Choroid plexus epithelial cell (primary cell): Measurements from ENCODE around the gene CHST11.

Source experiments
- DNase-seq: peaks from one replicate; pipeline ENCODE4 v3.0.0-alpha.2; 2010; ENCODE audit warnings: low read depth
- H3K4me3 ChIP-seq: 2 replicates; pipeline ENCODE4 v1.5.1; 2011; ENCODE audit warnings: low read depth, mild to moderate bottlenecking, control low read depth, low read length, moderate library complexity
- TF ChIP-seq, protein P1 (sequence below): conservative IDR thresholded peaks from 2 replicates; pipeline ENCODE4 v1.5.1; 2011; ENCODE audit warnings: low read depth, mild to moderate bottlenecking, control low read depth, inconsistent platforms, low read length, moderate library complexity

CHST11 gene

DNA sequence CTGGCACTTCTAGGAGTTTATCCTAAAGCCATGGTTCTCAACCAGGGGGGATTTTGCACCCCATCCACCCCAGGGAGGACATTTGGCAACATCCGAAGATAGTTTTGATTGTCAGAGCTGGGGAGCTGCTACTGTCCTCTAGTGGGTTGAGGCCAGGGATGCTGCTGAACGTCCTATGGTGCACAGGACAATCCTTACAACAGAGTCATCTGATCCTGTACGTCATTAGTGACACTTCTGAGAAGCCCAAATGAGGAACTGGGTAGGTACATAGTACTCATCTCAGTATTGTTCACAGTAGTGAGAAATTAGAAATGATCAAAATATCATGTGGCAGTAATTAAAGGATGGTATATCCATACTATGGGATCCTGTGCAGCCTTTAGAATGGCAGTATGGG lies 185.1 kb downstream of the CHST11 start:
- no peak overlapping the region for H3K4me3 ChIP-seq
- TF ChIP-seq, protein P1, sequence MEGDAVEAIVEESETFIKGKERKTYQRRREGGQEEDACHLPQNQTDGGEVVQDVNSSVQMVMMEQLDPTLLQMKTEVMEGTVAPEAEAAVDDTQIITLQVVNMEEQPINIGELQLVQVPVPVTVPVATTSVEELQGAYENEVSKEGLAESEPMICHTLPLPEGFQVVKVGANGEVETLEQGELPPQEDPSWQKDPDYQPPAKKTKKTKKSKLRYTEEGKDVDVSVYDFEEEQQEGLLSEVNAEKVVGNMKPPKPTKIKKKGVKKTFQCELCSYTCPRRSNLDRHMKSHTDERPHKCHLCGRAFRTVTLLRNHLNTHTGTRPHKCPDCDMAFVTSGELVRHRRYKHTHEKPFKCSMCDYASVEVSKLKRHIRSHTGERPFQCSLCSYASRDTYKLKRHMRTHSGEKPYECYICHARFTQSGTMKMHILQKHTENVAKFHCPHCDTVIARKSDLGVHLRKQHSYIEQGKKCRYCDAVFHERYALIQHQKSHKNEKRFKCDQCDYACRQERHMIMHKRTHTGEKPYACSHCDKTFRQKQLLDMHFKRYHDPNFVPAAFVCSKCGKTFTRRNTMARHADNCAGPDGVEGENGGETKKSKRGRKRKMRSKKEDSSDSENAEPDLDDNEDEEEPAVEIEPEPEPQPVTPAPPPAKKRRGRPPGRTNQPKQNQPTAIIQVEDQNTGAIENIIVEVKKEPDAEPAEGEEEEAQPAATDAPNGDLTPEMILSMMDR = no peak
- DNase-seq = no peak

DNA sequence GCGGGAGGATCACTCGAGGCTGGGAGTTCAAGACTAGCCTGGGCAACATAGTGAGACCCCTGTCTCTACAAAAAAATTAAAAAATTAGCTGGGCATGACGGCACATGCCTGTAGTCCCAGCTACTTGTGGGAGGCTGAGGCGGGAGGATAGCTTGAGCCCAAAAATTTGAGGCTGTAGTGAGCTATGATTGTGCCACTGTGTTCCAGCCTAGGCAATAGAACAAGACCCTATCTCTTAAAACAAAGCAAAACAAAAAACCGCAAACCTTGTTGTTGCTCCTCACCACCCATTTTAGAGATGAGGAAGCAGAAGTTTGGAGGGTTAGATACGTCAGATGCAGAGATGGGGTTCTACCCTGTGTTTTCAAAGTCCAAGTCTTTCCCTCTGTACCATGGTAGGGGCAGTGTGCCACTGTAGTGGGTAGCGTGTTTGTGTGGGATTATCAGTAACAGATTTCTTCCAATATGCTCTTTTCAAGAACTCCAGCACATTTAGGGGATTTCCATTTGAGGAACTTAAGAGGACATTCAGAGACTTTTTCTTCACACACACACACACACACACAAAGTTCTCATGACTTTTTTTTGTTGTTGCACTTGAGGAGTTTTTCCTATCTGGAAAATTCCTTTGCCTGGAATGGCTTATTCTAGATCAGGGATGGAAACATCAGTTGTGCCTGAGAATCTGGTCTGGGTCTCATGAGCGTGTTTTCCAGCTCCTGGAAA lies 186.5 kb downstream of the CHST11 start:
- TF ChIP-seq, protein P1 = no peak
- H3K4me3 ChIP-seq = no peak overlapping the region
- DNase-seq = no peak

GRCh38 chr12:104643819-104644669 lies 187.3 kb downstream of the CHST11 start:
- TF ChIP-seq, protein P1 = no peak
- no peak overlapping the region for H3K4me3 ChIP-seq
- peak; percentile 28 for DNase-seq

DNA sequence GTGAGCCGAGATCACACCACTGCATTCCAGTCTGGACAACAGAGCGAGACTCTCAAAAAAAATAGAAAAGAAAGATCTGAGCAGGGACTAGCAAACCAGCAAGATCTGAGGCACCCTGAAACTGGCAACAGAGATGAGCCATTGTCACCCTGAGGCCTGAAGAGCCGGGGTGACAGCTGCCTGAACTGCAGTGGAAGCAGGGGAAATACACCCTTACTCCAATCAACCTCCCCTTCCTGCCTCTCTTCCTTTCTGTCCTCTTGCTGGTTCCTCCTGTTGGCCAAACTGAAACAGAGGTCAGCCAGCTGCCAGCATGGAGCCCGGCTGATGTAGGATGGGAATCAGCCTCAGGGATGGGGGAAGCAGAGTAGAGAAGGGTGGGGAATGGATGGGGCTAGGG lies 192.0 kb downstream of the CHST11 start:
- DNase-seq = no peak
- TF ChIP-seq, protein P1 = no peak
- no peak overlapping the region for H3K4me3 ChIP-seq

- DNase-seq = no peak
- TF ChIP-seq, protein P1 = no peak
Observed at GRCh38 chr12:104649217-104649824, 192.6 kb downstream of the CHST11 start.

DNA sequence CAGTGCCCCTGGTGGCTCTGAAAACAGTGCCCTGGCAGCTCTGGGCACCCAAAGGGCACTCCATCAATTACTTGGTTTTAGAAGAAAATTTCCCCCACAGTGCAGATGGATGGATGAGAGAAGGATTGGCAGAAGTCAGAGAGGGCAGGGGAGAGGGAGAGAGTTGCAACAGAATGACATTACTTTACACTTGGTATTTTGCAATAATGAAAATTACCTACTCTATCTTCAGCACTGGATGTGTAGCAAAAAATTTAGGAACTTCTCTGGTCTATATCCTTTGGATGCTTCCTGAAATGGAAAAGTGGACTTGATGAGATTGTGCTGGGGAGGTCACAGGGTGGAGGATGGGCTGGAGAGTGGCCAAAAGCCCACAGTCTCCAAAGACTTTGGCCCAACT lies 193.2 kb downstream of the CHST11 start:
- TF ChIP-seq, protein P1 = no peak
- no peak for DNase-seq
- no peak overlapping the region for H3K4me3 ChIP-seq

More at GRCh38 chr12:104649217-104649824, 192.6 kb downstream of the CHST11 start:
- no peak overlapping the region for H3K4me3 ChIP-seq
